Common myeloid progenitor, CD34-positive (primary cell): Measurements from ENCODE around the gene CAPSL. TPM values are rescaled to one million over a fixed set of nuclear protein-coding genes. Genes with fewer than 3 reads are reported as not detected.
"Not testable (repeated sequence)": the region's sequence is repeated elsewhere in the genome, so short reads cannot be mapped to it uniquely, and the experiment has no call there.

Experiments used
- CTCF ChIA-PET: fragments of 350-600 bp; sonication (Branson Sonifier 250); formaldehyde crosslinking; loops from one replicate; lab custom pipeline; 2021; ENCODE audit warnings: antibody characterized with exemption; lab: Charles Lee
- POLR2A ChIA-PET: fragments of 350-600 bp; sonication (Branson Sonifier 250); formaldehyde crosslinking; loops from one replicate; lab custom pipeline; 2021; ENCODE audit warnings: antibody characterized with exemption; lab: Charles Lee
- DNase-seq, 3 donors: peaks; one replicate each; pipeline versions ENCODE4 v3.0.0 to v3.0.0-alpha.2; 2013
- H3K27ac ChIP-seq, 2 experiments: 1 replicate in 1 of 2; 2 replicates in 1 of 2; pipeline ENCODE4 v1.7.0; 2013; ENCODE audit warnings: inconsistent platforms in 2 of 2, low read length in 2 of 2, mild to moderate bottlenecking in 2 of 2, low read depth in 1 of 2, moderate library complexity in 1 of 2; ENCODE audit not compliant: severe bottlenecking in 2 of 2, insufficient read depth in 1 of 2, poor library complexity in 1 of 2
- H3K27me3 ChIP-seq, 5 experiments: replicated peaks in 2 of 5; 1 replicate in 3 of 5; 2 replicates in 2 of 5; pipeline versions ENCODE4 v1.6.1 to v1.7.0; 2013; ENCODE audit warnings: low read length in 4 of 5, mild to moderate bottlenecking in 2 of 5, moderate library complexity in 2 of 5, inconsistent platforms in 1 of 5; ENCODE audit not compliant: insufficient read depth in 5 of 5, control insufficient read depth in 4 of 5
- H3K36me3 ChIP-seq, 4 experiments: 1 replicate in 2 of 4; 2 replicates in 2 of 4; pipeline versions ENCODE4 v1.6.1 to v1.7.0; 2013; ENCODE audit warnings: low read length in 3 of 4, control low read depth in 1 of 4, mild to moderate bottlenecking in 1 of 4; ENCODE audit not compliant: control insufficient read depth in 4 of 4, insufficient read depth in 4 of 4
- H3K4me1 ChIP-seq, 4 experiments: 1 replicate in 3 of 4; 2 replicates in 1 of 4; pipeline versions ENCODE4 v1.6.1 to v1.7.1; 2013; ENCODE audit warnings: low read length in 3 of 4, mild to moderate bottlenecking in 3 of 4, control low read depth in 1 of 4, inconsistent platforms in 1 of 4, moderate library complexity in 1 of 4; ENCODE audit not compliant: control insufficient read depth in 4 of 4, insufficient read depth in 4 of 4; ENCODE audit errors: control extremely low read depth in 1 of 4
- H3K4me3 ChIP-seq, 7 experiments: 1 replicate in 4 of 7; 2 replicates in 3 of 7; pipeline versions ENCODE4 v1.5.1 to v1.7.0; 2013; ENCODE audit warnings: mild to moderate bottlenecking in 7 of 7, low read length in 6 of 7, moderate library complexity in 6 of 7, inconsistent platforms in 2 of 7, low read depth in 2 of 7, control low read depth in 1 of 7; ENCODE audit not compliant: insufficient read depth in 4 of 7, control insufficient read depth in 1 of 7; ENCODE audit errors: extremely low read depth in 1 of 7
- H3K9me3 ChIP-seq, 5 experiments: 1 replicate in 4 of 5; 2 replicates in 1 of 5; pipeline versions ENCODE4 v1.6.1 to v1.7.1; 2013; ENCODE audit warnings: low read length in 4 of 5, mild to moderate bottlenecking in 2 of 5, inconsistent platforms in 1 of 5, low read depth in 1 of 5, moderate library complexity in 1 of 5; ENCODE audit not compliant: control insufficient read depth in 4 of 5, insufficient read depth in 2 of 5; ENCODE audit errors: control extremely low read depth in 1 of 5
- WGBS: methylation state at CpG from one replicate; pipeline ENCODE4 v1.1.5; 2013; ENCODE audit not compliant: insufficient coverage; 5-methylcytosine and 5-hydroxymethylcytosine counted together
- polyA plus RNA-seq: library from polyadenylated mRNA; unstranded; fragments of 120-200 nt; gene quantifications from one replicate; pipeline ENCODE4 v1.2.1, GENCODE V29; 2013

The CAPSL gene
- 0.13 TPM for polyA plus RNA-seq

DNA sequence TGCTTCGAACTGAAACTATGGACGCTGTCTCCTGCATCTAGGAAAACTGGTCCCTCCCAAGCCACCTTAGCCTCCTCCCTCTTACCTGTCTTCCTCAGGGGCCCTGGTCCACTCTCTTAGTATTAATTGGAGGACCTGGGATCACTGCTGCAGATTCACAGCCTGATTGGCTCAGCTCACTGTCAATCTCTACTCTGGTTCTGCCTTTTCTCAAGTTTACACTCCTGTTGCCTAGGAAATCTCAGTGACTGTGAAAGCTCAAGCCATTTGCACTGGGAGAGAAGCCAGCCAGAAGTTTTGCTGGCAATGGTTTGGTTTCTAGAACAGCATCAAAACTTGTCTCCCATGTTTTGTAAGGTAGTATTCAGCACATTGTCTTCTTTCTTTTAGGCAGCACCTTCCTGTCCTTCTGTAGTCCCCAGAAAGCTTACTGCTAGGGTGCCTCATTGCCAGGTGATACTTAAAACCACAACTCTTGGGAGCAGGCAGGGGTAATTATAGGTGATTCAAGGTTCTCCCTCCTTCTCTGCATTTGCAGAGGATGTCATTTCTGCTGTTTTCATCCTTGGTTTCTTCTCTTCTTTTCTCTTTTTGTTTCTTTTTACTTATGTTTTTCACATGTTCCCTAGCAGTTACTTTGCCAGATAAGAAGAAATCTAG is at the start of gene CAPSL:
CAPSL (minus strand) TSS at position 55 of the 660 bp plus-strand sequence. CDS start 17,502 bp downstream, outside the sequence.
- Histone ChIP-seq H3K27ac (no peak within 1 kb of the TSS), H3K4me3 (peak within 1 kb of the TSS in 1 of 7 experiments; percentile 40), H3K27me3 (no peaks in the 10 kb centered on the region), H3K4me1 (peaks cover 0 to 10% (median 1%) of the 10 kb centered on the region in 4 experiments), H3K9me3 (no peaks in the 10 kb centered on the region), H3K36me3 (no peaks in the 10 kb centered on the region)
- WGBS: 78% methylated on average over 2 of the region's 2 CpGs
- ChIA-PET CTCF (interaction anchor here (1.1 to 1.5 kb wide), 3 partner anchors 10 to 288 kb away, joined by 4 to 7 read pairs (median 5); no protein-coding TSS in a partner anchor), POLR2A (no interaction called here)
- DNase-seq: peak; percentile 72 to 88 (median 86)

DNA sequence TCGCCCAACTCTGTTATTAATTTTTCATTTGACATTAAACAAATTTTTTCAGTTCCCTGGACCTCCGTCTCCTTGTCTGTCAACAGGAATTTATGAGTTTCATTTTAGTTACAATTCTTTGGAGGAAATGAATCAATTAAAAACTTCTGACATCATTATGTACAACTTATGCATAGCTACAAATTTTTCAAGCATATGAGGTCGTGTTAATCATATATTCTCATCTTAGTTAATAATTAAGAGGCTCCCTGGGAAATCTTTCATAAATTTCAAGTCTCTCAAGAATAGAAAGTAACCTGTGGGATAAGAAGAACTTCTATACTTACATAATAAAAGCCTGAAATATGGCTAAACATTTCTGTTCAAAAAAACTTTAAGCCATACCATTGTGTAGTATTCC is 49.4 kb upstream of the CAPSL start:
- CTCF ChIA-PET: no interaction called here
- peaks cover 0 to 4% (median 0%) of the 10 kb centered on the region in 5 experiments for H3K9me3 ChIP-seq
- POLR2A ChIA-PET: no interaction called here
- H3K4me3 ChIP-seq: no peak overlapping the region
- DNase-seq: no peak
- H3K27ac ChIP-seq: no peak overlapping the region
- H3K36me3 ChIP-seq: no peaks in the 10 kb centered on the region
- no peaks in the 10 kb centered on the region for H3K4me1 ChIP-seq
- WGBS: no CpG with 5 or more reads among the region's 3 CpGs
- H3K27me3 ChIP-seq: peaks cover 5 to 30% (median 12%) of the 10 kb centered on the region in 5 experiments

DNA sequence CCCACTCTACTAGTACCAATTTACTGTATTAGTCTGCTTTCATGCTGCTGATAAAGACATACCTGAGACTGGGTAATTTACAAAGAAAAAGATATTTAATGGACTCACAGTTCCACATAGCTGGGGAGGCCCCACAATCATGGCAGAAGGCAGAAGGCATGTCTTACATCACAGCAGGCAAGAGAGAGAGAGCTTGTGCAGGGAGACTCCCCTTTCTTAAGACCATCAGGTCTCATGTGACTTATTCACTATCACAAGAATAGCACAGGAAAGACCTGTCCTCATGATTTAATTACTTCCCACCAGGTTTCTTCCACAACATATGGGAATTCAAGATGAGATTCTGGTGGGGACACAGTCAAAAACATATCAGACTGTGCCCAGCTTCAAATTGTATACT is 41.3 kb upstream of the CAPSL start:
- Histone ChIP-seq H3K36me3 (no peaks in the 10 kb centered on the region), H3K4me1 (peaks cover 0 to 3% (median 0%) of the 10 kb centered on the region in 4 experiments), H3K27me3 (peaks cover 0 to 2% (median 0%) of the 10 kb centered on the region in 5 experiments), H3K9me3 (peaks cover 1 to 15% (median 9%) of the 10 kb centered on the region in 5 experiments), H3K4me3 (no peak overlapping the region), H3K27ac (no peak overlapping the region)
- CTCF ChIA-PET: no interaction called here
- DNase-seq: peak in 1 of 3 donors; percentile 7
- POLR2A ChIA-PET: no interaction called here

DNA sequence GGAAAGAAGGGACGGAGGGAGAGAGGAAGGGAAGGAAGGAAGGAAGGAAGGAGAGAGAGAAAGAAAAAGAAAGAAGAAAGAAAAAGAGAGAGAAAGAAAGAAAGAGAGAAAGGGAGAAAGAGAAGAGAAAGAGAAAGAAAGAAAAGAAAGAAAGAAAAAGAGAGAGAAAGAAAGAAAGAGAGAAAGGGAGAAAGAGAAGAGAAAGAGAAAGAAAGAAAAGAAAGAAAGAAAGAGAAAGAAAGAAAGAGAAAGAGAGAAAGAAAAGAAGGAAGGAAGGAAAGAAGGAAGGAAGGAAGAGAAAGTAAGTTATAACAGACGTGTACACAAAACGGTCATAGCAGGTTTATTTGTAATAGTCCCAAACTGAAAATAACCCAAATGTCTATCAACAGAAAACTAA is 38.4 kb upstream of the CAPSL start:
- DNase-seq, H3K27me3 ChIP-seq, CTCF ChIA-PET, H3K4me1 ChIP-seq, H3K9me3 ChIP-seq, H3K4me3 ChIP-seq, H3K27ac ChIP-seq, H3K36me3 ChIP-seq, POLR2A ChIA-PET: not testable (repeated sequence)
- WGBS: 100% methylated on average over 2 of the region's 3 CpGs

DNA sequence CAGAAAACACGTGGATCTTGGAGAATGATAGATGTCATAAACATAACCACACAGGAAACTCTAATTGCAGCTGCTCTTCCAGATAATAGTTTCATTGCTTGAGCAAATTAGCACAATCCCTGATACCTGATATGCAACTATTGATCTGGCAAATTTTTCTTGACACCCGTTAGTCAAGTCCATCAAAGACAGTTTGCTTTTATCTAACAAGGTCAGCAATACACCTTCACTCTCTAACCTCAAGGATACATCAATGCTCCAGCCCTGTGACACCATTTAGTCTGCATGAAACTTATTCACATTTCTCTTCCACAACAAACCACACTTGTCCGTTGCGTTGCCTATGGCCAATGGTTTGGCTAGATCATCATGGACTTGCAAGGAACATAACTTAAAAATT is 36.1 kb upstream of the CAPSL start:
- H3K9me3 ChIP-seq: no peaks in the 10 kb centered on the region
- DNase-seq: no peak

DNA sequence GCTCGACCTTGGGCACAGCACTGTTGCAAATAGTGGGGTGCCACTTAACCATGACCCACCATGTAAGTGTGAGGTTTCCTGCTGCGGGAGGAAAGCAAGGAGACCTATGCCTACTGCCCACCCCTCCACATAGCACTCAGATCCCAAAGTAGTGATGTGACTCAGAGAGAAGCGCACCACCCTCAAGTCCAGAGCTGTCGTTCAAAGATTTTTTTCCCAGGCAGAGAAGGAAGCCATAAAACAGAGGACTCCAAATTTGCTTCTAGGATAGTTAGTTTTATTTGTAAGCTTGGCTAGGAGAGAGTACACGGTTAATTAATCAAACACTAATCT is 33.4 kb upstream of the CAPSL start:
- Histone ChIP-seq H3K4me3 (no peak overlapping the region), H3K4me1 (no peaks in the 10 kb centered on the region), H3K9me3 (no peaks in the 10 kb centered on the region), H3K27me3 (peaks cover 0 to 2% (median 0%) of the 10 kb centered on the region in 5 experiments), H3K36me3 (no peaks in the 10 kb centered on the region), H3K27ac (no peak overlapping the region)
- no peak for DNase-seq
- ChIA-PET CTCF (no interaction called here), POLR2A (no interaction called here)
- 88% methylated on average over 3 of the region's 5 CpGs for WGBS

More for the DNA sequence above, 36.1 kb upstream of the CAPSL start:
- no peak overlapping the region for H3K4me3 ChIP-seq
- CTCF ChIA-PET: no interaction called here
- WGBS: 68% methylated on average over 3 of the region's 4 CpGs
- peaks cover 0 to 2% (median 0%) of the 10 kb centered on the region in 5 experiments for H3K27me3 ChIP-seq
- POLR2A ChIA-PET: no interaction called here
- no peaks in the 10 kb centered on the region for H3K4me1 ChIP-seq
- no peaks in the 10 kb centered on the region for H3K36me3 ChIP-seq
- H3K27ac ChIP-seq: no peak overlapping the region

DNA sequence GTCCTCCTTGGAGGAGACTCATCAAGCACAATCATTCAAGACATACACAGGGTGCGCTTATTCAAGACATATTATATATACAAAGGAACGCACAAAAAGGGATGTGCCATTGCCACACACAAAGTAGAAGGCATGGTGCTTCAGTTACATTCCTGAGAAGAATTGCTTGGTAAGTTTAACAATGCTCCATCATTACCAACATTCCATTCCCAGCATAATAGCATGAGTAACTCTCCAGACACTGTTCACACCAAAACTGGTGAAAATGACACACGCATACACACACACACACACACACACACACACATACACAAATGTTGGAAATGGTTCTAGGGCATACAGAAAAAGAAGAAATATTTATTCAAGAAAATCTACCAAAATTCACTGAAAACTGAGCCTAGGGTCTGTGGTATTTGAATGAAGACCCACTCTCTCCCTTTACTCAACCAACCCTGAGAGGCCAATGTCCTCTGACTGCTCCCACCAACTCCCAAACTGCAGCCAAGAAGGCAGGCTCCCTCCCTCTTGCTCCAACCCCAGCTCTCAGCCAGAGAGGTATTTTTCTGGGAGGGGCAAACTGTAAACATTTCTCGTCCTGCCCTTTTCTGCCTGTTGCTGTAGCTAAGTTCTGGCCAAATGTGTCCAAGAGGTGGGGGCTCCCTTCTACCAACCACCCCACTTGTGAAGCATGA is 32.9 kb upstream of the CAPSL start:
- ChIA-PET POLR2A (no interaction called here), CTCF (no interaction called here)
- peaks cover 0 to 2% (median 0%) of the 10 kb centered on the region in 5 experiments for H3K27me3 ChIP-seq
- H3K4me1 ChIP-seq: no peaks in the 10 kb centered on the region
- DNase-seq: no peak
- H3K27ac ChIP-seq: no peak overlapping the region
- H3K36me3 ChIP-seq: no peaks in the 10 kb centered on the region
- no peaks in the 10 kb centered on the region for H3K9me3 ChIP-seq
- WGBS: 93% methylated on average over 2 of the region's 4 CpGs
- no peak overlapping the region for H3K4me3 ChIP-seq
